Testis (tissue), 2 donors: ENCODE results near the gene SKP1.

ENCODE experiments used
- CTCF ChIP-seq, 3 experiments: fragments of 450-650 bp in 2 of 3; fragments of 200-600 bp in 1 of 3; sonication (generic) in 1 of 3; IDR thresholded peaks; one replicate each; pipeline ENCODE4 v1.5.1; 2016 to 2019; ENCODE audit warnings: antibody characterized with exemption in 3 of 3, mild to moderate bottlenecking in 2 of 3, moderate library complexity in 1 of 3
- POLR2A ChIP-seq: fragments of 450-650 bp; IDR thresholded peaks from one replicate; pipeline ENCODE4 v1.6.1; 2017; ENCODE audit warnings: antibody characterized with exemption, mild to moderate bottlenecking, moderate library complexity

GRCh38 chr5:134142806-134143205 lies 33.9 kb downstream of the SKP1 start:
- TF ChIP-seq CTCF (IDR thresholded peaks at IDR 0.05): no peak
- no peak for TF ChIP-seq POLR2A
